Ascending aorta (tissue), 2 donors: ENCODE data around the gene NDUFB6. TPM values are rescaled to one million over a fixed set of nuclear protein-coding genes. Genes with fewer than 3 reads are reported as not detected.
A peak's percentile ranks its signal among the peaks of the same experiment; 100 is the strongest.

Source experiments
- DNase-seq, 2 donors: peaks; one replicate each; pipeline ENCODE4 v3.0.0-alpha.2; 2019; ENCODE audit warnings: low spot score in 2 of 2
- H3K27ac ChIP-seq, 2 donors: fragments of 200-600 bp; sonication (generic); one replicate each; pipeline ENCODE4 v1.5.1; 2016 to 2017; ENCODE audit warnings: mild to moderate bottlenecking in 1 of 2
- H3K27me3 ChIP-seq: fragments of 200-600 bp; sonication (generic); one replicate; pipeline ENCODE4 v1.5.1; 2017
- H3K36me3 ChIP-seq, 2 donors: fragments of 200-600 bp; sonication (generic); one replicate each; pipeline ENCODE4 v1.5.1; 2016
- H3K4me1 ChIP-seq, 2 donors: fragments of 200-600 bp; sonication (generic); one replicate each; pipeline ENCODE4 v1.5.1; 2016 to 2017; ENCODE audit warnings: mild to moderate bottlenecking in 1 of 2
- H3K4me3 ChIP-seq, 2 donors: fragments of 200-600 bp; sonication (generic); one replicate each; pipeline ENCODE4 v1.5.1; 2016 to 2017; ENCODE audit warnings: mild to moderate bottlenecking in 1 of 2
- H3K9me3 ChIP-seq, 2 donors: fragments of 200-600 bp; sonication (generic); one replicate each; pipeline ENCODE4 v1.5.1; 2016
- intact Hi-C: fragments of 100-400 bp; cut with DNase I; formaldehyde crosslinking; loops from one replicate; pipeline ENCODE4 v1.15.1; 2023
- total RNA-seq: library from RNA; depleted of rRNA; stranded (reverse); fragments of >200 nt; gene quantifications from one replicate; pipeline ENCODE4 v1.1.0, GENCODE V29; 2016
- TF ChIP-seq, protein P1 (sequence below), 3 experiments: fragments of 200-600 bp in 2 of 3; fragments of 450-650 bp in 1 of 3; sonication (generic) in 2 of 3; IDR thresholded peaks; one replicate each; pipeline ENCODE4 v1.5.1; 2016 to 2019; ENCODE audit warnings: antibody characterized with exemption in 3 of 3, mild to moderate bottlenecking in 1 of 3, moderate library complexity in 1 of 3

Gene NDUFB6
- total RNA-seq, 1 donor from 2014 or later, result 22.2 TPM

DNA sequence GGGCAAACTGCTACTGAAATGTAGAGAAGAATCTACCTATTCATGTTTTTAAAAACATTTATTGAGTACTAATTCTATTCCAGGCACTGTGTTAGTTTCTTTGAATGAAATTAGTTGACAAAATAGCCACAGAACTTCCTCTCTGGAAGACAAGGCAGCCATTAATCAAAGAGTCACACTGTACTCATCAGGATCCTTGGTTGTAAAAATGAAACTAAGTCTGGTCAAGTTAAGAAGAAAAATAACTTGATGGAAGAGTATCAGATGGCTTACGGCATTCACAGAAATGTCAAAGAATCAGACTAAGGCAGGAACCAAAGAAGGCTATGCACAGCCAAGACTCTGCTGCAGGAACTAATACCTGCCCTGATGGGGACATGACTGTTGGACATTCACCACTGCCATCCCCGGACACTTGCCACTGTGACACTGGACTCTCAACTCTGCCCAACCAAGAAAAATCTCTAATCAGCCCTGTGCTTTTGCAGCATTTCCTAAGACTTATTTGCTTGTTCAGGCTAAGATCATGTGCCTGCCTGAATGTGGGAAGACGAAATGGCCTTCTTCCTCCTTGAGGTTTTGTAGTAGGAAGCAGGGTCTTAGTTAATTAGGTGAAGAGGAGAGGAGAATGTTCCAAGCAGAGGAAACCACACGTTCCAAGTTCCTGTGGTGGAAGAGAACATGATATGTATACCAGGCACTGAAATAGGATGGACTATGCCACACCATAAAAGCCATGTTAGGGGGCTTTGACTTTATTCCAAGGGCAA is 23.3 kb upstream of the NDUFB6 start:
- H3K27ac ChIP-seq, result no peak overlapping the region
- TF ChIP-seq, protein P1, sequence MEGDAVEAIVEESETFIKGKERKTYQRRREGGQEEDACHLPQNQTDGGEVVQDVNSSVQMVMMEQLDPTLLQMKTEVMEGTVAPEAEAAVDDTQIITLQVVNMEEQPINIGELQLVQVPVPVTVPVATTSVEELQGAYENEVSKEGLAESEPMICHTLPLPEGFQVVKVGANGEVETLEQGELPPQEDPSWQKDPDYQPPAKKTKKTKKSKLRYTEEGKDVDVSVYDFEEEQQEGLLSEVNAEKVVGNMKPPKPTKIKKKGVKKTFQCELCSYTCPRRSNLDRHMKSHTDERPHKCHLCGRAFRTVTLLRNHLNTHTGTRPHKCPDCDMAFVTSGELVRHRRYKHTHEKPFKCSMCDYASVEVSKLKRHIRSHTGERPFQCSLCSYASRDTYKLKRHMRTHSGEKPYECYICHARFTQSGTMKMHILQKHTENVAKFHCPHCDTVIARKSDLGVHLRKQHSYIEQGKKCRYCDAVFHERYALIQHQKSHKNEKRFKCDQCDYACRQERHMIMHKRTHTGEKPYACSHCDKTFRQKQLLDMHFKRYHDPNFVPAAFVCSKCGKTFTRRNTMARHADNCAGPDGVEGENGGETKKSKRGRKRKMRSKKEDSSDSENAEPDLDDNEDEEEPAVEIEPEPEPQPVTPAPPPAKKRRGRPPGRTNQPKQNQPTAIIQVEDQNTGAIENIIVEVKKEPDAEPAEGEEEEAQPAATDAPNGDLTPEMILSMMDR (IDR thresholded peaks at IDR 0.05), result no peak
- H3K27me3 ChIP-seq, result no peaks in the 10 kb centered on the region
- no peak for DNase-seq
- H3K4me3 ChIP-seq, result no peak overlapping the region
- no peaks in the 10 kb centered on the region for H3K4me1 ChIP-seq
- intact Hi-C loops, result no loop called here
- H3K36me3 ChIP-seq, result no peaks in the 10 kb centered on the region
- no peaks in the 10 kb centered on the region for H3K9me3 ChIP-seq

DNA sequence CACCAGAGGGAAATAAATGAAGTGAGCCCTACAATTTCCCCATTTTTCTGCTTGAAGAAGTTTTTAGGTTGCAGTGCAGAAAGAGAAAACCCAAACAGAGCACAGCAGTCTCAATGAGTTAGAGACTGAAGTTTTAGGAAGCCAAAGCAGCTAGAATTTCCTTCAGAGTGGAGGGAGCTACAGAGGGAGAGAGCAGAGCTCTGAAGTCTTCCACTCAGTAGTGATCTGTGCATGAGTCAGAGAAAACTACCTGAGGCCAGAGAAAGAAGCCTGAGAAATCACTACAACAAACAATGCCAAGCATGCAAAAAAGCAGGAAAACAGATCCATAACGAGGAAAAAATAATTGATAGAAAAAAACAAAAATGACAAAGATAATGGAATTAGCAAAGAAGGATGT is 17.9 kb upstream of the NDUFB6 start:
- intact Hi-C loops, result no loop called here

DNA sequence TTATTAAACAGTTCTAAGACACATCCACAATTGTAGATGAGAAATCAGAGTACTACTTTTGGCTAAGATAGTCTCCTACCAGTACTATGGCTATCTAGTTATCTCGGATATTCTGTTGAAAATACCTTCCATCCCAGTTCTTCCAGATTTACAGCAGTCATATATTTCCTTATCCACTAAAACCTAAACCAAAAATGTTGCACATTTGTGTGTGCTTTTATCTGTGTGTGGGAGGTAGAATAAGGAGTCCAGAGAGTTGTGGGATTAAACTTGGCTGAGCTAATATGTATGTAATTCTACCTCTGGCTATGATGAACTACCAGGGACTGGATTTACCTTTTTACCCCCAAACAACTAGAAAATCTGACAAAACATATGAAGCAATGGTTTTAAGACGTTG is 17.5 kb upstream of the NDUFB6 start:
- Histone ChIP-seq H3K36me3 (no peaks in the 10 kb centered on the region), H3K27ac (no peak overlapping the region), H3K27me3 (no peaks in the 10 kb centered on the region), H3K4me1 (no peaks in the 10 kb centered on the region), H3K4me3 (no peak overlapping the region), H3K9me3 (no peaks in the 10 kb centered on the region)
- intact Hi-C loops, result no loop called here
- no peak for DNase-seq
- TF ChIP-seq, protein P1 (IDR thresholded peaks at IDR 0.05), result no peak

More for the DNA sequence above, 17.9 kb upstream of the NDUFB6 start:
- Histone ChIP-seq H3K4me1 (no peaks in the 10 kb centered on the region), H3K9me3 (no peaks in the 10 kb centered on the region), H3K27ac (no peak overlapping the region), H3K27me3 (no peaks in the 10 kb centered on the region), H3K4me3 (no peak overlapping the region), H3K36me3 (no peaks in the 10 kb centered on the region)
- TF ChIP-seq, protein P1 (IDR thresholded peaks at IDR 0.05), result no peak
- DNase-seq, result no peak

DNA sequence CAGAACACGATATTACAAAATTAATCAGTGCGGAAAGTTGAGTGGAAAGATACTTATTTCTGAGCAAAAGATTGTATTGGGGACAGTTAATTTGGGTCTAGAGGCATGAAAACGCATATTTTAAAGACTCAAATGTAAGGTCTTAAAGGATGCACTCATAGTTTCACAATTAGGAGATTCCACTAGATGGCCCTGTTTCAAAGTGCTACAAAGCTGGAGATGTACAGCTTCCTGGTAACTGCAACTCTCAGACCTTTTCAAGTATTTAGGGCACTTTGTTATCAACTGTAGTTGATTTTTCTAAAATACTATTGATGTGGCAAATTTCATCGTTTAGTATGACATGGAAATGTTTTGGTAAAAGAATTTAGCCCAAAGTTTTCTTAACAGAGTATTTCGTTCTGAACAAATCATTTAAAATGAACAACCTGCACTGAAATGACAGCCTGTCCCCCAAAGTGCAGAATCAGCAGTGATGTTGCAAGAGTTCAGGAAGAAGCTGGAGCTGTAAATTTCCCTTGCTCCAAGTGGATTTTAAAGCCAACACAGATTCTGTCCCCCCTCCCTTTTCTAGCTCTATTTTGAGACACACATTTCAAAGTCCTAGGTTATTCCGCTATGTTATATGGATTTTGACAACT is 16.2 kb upstream of the NDUFB6 start:
- no peaks in the 10 kb centered on the region for H3K27me3 ChIP-seq
- no peak for DNase-seq
- H3K36me3 ChIP-seq, result no peaks in the 10 kb centered on the region
- no peaks in the 10 kb centered on the region for H3K4me1 ChIP-seq
- TF ChIP-seq, protein P1 (IDR thresholded peaks at IDR 0.05), result peak in 2 of 3 experiments; percentile 10 to 20
- no peak overlapping the region for H3K4me3 ChIP-seq
- H3K9me3 ChIP-seq, result no peaks in the 10 kb centered on the region
- no peak overlapping the region for H3K27ac ChIP-seq
- intact Hi-C loops, result no loop called here

DNA sequence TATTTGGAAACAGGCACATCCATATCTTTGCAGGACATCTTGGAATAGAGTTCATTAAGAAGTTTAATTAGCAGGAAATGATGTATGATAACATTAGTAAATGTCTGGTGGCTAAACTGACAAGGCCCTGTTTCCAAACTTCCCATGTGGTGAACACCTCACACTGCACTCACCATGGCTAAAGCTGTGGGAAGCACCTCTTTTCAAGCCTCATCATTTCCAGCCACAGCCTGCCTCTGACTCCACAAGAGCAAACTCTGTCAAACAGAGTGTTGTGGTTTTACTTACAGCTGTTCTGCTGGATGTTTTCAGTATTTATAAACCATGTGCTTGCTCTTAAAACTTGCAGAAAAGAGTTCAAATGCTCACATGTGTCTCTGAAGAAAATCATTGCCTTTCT is 14.9 kb upstream of the NDUFB6 start:
- no peaks in the 10 kb centered on the region for H3K9me3 ChIP-seq
- H3K36me3 ChIP-seq, result no peaks in the 10 kb centered on the region
- intact Hi-C loops, result no loop called here
- TF ChIP-seq, protein P1 (IDR thresholded peaks at IDR 0.05), result no peak
- H3K27ac ChIP-seq, result no peak overlapping the region
- no peak for DNase-seq
- H3K4me1 ChIP-seq, result no peaks in the 10 kb centered on the region
- no peaks in the 10 kb centered on the region for H3K27me3 ChIP-seq
- no peak overlapping the region for H3K4me3 ChIP-seq
